Inflammatory macrophage treated with lipopolysaccharide for 1 hour (primary cell): ENCODE results near the gene MAGT1.
A peak's percentile ranks its signal among the peaks of the same experiment; 100 is the strongest.
"Not testable (repeated sequence)": the region's sequence is repeated elsewhere in the genome, so short reads cannot be mapped to it uniquely, and the experiment has no call there.

Experiments
- DNase-seq, 2 donors: peaks; one replicate each; pipeline ENCODE4 v3.0.0-alpha.2; 2020 to 2022

Gene MAGT1

DNA sequence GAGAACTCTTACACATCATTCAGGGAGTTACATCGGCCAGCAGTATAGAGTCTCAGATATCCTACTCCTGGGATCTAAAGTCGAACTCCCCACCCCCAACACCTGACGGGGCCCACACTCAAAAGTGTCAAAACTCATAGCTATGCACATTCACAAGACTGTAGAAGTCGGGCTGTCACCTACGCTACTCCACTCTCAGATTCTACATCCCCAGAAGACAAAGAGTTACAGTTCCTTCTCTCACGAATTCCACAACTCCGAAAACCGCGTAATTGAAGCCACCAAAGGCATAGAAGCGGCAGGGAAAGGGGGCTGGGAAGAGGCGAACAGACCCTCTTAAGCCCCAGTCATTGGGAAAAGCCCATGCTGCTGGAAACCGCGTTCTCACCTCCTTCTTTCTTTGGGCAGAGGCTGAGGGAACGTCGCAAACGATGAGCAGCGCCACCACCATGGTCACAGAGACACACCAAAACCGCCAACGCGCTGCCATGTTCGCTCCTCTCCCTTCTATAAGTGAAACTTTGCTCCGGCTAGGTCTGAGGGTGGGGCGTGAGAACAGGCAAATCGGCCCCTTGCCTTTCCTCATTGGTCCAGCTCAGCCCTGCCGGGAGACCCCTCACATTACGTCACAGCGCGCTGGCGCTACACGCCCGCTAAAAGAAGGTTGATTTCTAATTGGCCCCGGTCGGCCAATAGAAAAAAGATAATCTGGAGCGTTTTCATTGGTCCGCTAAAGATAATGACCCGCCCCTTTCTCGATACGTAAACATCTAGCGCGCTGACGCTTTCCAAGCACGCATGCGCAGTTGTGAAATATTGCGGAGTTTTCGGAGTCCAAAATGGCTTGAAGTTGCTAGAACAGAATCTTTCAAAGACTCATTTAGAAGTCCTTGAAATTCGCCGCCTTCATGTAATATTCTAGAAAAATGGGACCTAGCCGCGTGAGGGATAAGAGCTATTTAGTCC, at the start of gene MAGT1:
Gene MAGT1, minus strand, starts transcription at position 515 of the 966 bp plus-strand sequence. Its CDS starts 25 bp downstream, at position 490.
- peak; percentile 93 to 95 for DNase-seq

DNA sequence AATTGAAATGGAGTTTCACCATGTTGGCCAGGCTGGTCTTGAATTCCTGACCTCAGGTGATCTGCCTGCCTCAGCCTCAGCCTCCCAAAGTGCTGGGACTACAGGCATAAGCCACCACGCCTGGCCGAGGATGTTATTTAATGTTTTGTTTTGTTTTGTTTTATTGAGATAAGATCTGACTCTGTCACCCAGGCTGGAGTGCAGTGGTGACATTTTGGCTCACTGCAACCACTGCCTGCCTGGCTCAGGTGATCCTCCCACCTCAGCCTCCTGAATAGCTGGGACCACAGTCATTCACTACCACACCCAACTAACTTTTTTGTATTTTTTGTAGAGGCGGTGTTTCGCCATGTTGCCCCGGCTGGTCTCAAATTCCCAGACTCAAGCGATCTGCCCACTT, 49.8 kb upstream of the MAGT1 start:
- DNase-seq, result not testable (repeated sequence)

DNA sequence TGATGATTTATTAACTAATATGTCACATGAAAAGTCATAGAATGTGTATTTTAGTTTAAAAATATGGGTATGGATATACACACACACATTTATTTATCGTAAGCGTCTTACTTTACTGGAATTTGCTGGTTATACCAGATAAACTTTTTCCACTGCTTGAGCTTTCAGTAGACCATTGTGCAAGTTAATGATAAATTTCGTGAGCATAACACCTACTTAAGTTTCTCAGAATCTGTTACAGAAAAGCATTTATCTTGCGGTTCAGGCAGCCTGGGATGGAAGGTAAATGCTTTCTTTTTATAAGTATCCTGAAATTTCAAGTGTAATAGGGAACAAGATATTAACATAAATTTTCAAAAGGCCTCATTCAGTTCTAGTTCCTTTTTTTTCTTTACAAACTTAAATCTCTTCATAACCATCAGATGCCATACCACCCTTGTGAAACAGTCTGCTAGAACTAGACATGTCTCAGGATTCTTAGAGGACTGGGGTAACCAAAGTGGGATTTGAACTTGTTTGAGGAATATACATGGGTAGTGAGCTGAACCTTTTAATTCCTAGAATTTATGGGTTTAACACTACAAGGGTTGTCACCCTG, 42.9 kb upstream of the MAGT1 start:
- DNase-seq, result peak in 1 of 2 donors; percentile 27

DNA sequence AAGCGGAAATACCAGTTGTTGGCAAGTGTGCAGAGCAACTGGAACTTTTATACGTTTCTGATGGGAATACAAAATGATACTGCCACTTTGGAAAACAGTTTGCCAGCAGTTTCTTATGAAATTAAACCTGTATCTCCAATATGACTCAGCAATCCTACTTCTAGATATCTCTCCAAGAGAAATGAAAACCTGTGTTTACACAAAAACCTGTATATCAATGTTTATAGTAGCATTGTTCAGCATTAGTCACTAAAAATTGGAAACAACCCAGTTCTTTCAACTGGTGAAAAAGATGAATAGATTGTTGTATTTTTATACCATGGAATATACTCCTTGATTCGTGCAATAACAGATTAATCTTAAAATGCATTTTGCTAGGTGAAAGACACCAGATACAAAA, 42.1 kb upstream of the MAGT1 start:
- DNase-seq, result no peak

DNA sequence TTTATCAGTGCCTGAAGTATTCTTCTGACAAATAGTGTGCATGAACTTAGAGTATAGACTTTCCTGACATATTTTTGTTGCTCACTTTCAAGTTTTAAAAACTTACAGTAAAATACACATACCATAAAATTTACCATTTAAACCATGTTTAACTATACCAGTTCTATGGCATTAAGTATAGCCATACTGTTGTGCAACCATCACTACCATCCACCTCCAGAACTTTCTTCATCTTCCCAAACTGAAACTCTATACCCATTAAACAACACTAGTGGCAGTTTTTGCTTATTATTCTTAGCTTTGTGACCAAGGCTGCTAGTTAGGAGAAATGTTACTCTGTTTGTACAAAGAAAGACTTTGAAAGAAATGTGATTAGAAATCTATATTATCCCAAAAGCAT, 41.1 kb upstream of the MAGT1 start:
- no peak for DNase-seq

DNA sequence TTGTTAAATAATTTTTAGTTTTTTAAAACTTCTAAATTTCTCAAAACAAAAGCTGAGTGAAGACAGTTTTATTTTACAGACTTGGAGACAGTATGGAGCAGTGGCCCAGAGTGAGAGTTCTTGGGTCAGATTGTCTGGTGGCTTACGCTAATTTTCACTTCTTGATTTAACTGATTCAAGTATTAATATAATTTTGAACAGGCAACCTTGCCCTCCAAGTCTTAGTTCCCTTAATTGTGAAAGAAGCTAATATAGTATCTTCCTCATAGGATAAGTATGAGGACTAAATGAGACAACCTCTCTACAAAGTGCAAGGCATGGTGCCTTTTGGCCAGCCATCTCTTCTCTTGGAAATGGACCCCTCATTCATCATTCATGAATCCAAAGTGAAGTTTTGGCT, 40.7 kb upstream of the MAGT1 start:
- no peak for DNase-seq

DNA sequence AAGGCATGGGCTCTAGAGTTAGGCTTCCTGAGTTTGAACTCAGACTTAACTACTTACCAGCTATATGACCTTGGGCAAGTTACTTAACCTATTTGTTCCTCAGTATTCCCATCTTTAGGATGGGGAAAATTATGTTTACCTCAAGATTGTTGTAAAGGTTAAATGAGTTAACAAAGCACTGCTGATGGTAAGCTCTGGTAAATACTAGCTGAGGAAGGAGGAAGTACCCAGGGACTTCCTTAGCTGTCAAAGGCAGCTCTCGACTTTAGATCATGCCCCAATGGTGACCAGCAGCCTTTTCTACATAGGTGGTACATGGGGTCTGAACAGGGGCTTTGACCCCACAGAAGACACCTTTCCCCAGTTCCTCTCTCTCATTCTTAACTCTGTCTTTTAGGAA, 35.3 kb upstream of the MAGT1 start:
- no peak for DNase-seq

DNA sequence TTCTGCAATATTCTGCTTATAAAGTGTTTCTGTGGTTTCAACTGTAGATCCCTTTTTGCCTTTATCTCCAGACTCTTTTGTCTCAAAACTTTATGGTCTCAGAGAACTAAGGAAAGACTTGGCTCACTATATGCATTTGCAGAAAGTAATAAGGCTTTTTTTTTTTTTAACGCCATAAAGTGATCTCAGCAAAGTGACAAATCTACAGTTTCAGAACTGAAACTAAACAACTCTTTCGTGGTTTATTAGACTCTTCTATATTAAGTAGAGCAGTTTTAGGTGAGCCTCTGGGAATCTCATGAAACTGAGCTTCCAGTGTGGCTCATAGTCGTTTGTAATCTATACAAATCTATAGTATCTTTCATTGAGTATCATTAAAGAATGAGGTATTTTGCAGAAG, 30.5 kb upstream of the MAGT1 start:
- DNase-seq, result no peak

DNA sequence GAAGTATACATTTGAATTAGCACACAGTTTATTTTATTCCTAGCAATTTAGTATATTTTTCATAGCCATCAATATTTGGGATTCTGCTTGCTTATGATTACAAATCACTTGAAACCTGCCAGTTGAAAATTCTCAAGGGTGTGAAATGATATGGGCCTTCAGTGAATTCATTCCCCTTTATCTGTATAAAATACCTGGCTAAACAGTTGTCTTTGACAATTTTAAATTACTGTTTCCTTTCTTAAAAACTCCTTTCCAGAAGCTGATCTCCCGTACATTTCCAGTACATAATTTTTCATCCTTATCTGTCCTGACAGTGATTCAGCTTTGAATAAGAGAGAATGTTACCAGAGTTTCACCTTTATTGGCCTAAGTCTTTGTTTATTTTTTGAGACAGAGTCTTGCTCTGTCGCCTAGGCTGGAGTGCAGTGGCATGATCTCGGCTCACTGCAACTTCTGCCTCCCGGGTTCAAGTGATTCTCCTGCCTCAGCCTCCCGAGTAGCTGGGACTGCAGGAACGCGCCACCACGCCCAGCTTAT, 29.2 kb upstream of the MAGT1 start:
- no peak for DNase-seq

DNA sequence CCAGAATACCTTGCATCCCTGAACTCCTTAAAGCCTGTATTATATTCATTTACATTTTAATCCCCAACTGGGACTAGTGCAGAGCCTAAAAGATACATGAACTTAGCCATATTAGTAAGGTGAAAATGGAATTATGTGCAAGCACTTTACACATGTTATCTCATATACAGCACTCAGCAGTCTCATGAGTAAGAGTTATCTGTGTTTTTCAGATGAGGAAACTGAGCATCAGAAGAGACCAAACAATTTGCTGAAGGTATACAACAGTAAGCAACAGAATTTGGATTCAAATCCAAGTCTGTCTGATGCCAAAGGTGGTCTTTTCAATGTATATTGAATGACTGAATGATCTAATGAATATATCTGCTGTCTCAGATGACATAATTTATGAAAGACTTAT, 27.6 kb upstream of the MAGT1 start:
- no peak for DNase-seq

DNA sequence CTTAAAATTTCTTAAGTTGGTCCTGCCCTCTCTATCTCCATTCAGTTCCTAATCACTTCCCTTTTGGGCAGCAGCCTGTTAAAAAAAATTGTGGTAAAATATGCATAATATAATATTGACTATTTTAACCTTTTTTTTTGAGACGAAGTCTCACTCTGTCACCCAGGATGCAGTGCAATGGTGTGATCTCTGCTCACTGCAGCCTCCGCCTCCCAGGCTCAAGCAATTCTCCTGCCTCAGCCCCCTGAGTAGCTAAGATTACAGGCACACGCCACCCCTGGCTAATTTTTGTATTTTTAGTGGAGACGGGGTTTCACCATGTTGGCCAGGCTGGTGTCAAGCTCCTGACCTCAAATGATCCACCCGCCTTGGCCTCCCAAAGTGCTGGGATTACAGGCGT, 24.1 kb upstream of the MAGT1 start:
- DNase-seq, result not testable (repeated sequence)

DNA sequence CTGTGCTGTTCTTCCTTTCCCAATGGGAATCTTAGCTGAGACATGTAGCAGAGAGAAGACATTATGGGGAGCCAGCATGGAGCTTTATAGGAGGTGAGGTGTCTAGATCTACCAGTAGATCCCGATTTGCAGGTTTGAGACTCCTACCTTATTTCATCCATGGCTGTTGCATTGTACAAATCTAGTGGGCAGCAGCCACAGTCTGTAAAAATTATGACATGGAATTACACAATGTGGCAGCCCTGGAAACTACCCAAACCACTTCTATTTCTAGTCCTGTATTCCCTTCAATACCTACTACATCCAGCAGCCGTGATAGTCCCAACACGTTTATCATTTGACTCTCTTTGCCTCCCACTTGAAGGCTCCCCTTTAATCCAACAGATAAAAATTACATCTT, 23.3 kb upstream of the MAGT1 start:
- DNase-seq, result peak in 1 of 2 donors; percentile 57

DNA sequence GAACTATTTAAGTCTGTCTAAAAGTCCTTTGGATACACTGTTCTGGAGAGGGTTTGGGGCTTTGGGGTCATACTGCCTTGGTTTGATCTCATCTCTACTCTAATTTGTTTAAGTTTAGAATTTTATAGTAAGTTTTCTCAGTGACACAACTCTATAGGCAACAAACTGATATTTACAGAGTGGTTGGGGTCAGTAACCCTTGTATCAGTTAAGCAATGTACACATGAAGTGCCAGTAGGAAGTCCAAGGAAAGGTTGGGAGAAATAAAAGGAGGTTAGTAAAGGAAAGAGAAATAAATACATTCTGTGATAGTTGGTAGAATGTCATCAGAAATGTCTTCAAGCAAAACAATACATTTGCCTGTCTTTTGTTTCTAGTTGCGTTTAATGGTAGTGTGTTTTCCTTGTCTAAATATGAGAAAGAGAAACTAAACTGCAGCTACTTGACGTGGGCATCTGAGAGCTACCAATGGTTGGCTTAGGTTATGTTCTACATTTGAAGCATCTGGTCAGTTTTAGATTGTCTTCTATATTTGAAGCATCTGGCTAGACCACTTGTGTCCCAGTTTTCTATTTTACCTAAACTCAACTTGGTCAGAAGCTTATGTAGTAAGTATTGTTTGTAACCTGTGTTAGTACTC, 22.2 kb upstream of the MAGT1 start:
- no peak for DNase-seq

DNA sequence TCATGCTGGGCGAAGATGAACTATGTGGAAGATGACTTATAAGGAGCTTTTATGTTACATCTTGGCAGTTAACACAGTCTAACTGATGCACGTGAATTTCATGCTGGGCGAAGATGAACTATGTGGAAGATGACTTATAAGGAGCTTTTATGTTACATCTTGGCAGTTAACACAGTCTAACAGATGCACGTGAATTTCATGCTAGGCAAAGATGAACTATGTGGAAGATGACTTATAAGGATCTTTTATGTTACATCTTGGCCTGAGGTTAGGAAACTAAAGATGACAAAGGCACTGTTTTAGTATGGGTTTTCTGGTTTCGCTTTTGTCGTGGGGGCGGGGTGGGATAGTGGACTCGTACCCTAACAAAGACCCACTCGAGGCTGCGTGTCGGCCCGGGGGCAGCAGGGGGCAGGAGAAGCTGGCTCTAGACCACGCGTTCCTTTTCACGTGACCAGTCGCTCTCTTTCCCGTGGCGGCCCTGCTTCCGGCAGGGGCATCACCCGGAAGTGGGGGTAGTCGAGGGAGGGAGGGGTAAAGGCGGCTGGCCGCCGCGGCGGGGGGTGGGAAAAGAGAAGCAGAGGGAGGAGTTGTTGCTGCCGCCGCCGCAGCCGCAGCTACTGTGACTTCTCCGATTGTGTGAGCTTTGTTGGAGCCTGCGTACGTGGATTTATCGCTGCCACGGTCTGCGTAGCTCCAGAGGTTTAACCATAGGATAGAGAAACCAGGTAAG, 15.0 kb upstream of the MAGT1 start, which contains the start of gene ATP7A:
Gene ATP7A, plus strand, starts transcription at position 586 of the 733 bp plus-strand sequence. CDS start 60,949 bp downstream, outside the sequence.
- DNase-seq, result peak; percentile 84 to 88

DNA sequence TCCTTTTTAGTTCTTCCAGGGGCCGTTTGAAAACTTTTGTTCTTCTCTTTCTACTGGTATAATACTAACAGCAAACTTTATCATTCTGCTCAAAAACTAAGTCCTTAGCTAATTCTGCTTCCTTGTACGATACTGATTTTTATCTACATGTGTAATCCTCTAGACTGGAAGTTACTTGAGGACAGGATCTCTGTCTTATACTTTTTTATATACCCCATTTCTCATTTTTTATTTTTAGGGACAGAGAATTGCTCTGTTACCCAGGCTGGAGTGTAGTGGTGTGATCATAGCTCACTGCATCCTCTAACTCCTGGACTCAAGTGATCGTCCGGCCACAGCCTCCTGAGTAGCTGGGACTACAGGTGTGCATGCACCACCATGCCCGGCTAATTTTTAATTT, 6.3 kb upstream of the MAGT1 start:
- no peak for DNase-seq

DNA sequence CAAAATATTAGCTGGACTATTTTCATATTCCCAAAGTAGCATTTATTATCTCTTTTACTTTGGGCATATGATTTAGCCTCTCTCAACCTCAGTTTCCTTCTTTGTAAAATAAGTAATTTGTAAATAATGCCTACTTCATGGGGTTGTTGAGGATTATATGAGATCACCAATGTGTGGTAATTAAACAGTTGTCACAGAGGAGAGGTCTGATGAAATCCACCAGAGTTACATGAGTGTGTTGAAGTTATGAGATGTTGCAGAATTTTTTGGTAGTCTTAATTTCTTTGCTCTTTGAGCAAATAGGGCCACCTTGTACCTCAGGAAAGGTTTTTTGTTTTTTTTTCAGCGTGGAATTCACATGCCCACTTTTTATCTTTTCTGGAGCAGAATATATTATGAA, 5.5 kb upstream of the MAGT1 start:
- DNase-seq, result peak; percentile 63 to 64

DNA sequence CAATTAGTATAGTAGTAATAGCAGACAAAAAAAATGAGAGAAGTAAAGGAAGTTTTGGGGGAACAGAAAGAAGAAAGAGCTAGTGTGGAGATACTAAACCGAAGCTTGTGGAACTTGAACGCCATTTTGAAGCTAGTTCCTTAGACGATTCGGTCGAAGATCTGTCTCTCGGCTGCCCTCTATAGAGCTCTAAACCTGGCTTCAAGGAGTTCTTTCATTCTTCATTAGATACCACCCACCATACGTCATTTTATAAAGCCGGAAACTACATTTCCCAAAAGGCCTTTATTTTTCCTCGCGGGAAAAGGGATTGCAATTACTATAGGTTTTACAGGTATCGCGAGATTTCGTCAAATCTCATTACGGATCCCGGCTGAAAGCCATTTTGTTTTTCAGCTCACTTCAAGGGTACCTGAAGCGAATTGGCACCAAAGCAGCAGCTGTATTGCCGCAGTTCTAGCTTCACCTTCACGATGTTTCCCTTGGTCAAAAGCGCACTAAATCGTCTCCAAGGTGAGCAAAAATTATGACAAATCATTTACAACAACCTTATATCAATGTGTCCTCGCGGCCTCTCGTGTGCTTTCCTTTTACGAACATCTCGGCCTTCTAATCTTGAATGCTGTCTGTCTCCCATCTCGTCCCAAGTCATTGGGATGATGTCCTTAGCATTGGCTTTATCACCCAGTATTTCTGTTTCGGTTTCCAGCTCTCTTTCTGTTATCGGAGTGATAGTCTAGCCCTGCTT, 4.0 kb upstream of the MAGT1 start, which contains the start of gene COX7B:
Gene COX7B, plus strand, starts transcription at position 388 of the 748 bp plus-strand sequence. Its CDS starts 86 bp downstream, at position 474.
- DNase-seq, result peak; percentile 95

DNA sequence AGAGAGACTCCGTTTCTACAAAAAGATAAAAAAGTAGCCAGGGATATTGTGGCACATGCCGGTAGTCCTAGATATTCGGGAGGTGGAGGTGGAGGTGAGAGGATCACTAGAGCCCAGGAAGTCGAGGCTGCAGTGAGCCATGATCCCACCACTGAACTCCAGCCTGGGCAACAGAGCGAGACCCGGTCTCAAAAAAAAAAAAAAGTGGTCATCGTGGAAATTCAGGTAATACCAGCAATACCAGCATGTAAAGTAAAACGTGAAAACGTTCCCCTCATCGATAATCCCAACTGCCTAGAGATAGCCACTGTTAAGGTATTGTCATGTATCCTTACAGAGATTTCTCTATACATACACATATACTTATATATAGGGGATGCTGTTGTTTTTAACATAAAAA, 1.5 kb downstream of the MAGT1 start:
- no peak for DNase-seq

DNA sequence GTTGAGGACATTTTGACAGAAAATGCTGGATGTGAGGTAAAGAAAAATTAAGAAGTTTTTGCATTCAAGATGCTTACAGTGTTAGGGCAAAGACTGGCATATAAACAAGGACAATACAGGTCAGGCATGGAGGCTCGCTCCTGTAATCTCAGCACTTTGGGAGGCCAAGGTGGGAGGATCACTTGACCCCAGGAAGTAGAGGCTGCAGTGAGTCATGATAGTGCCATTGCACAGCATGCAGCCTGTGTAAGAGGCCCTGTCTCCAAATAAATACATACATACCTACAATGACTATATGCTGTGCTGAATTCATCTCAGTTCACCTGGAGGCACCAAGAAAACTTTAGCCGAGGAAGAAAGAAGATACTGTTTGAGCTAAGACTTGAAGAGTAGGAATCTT, 2.3 kb downstream of the MAGT1 start:
- no peak for DNase-seq

DNA sequence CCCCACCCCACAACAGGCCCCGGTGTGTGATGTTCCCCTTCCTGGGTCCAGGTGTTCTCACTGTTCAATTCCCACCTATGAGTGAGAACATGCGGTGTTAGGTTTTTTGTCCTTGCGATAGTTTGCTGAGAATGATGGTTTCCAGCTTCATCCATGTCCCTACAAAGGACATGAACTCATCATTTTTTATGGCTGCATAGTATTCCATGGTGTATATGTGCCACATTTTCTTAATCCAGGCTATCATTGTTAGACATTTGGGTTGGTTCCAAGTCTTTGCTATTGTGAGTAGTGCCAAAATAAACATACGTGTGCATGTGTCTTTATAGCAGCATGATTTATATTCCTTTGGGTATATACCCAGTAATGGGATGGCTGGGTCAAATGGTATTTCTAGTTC, 13.8 kb downstream of the MAGT1 start:
- not testable (repeated sequence) for DNase-seq

DNA sequence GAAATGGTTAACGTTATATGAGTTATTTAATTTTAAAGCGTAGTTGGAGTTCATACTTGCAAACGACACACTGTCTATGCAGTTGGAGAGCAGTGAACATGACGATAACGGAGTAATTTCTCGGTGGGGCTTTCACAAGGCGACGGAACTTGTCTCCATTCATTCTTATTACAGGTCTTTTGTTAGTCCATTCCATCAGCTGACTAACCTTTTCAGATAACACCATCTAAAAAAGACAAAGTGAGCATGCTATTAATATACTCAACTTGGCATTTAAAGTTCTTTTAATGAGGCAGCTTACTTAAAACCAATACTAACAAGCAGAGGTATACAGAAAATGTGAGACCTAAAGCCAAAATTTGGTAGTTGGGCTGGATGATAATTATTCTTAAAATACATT, 19.9 kb downstream of the MAGT1 start:
- DNase-seq, result no peak

DNA sequence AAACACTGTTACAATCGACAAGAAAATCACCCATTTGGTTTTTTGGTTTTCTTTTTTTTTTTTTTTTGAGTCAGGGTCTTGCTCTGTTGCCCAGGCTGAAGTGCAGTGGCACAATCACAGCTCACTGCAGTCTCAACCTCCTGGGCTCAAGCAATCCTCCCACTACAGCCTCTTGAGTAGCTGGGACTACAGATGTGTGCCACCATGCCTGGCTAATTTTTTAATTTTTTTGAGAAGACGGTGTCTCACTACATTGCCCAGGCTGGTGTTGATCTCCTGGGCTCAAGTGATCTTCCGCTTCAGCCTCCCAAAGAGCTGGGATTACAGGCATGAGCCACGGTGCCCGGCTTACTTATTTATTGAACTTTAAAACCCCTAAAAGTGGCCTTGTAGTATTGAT, 63.7 kb downstream of the MAGT1 start:
- not testable (repeated sequence) for DNase-seq
